ENCODE measurements around the gene PLEKHG4B.
A peak's percentile ranks its signal among the peaks of the same experiment; 100 is the strongest.
"Not testable (repeated sequence)": the region's sequence is repeated elsewhere in the genome, so short reads cannot be mapped to it uniquely, and the experiment has no call there.

Gene PLEKHG4B

DNA sequence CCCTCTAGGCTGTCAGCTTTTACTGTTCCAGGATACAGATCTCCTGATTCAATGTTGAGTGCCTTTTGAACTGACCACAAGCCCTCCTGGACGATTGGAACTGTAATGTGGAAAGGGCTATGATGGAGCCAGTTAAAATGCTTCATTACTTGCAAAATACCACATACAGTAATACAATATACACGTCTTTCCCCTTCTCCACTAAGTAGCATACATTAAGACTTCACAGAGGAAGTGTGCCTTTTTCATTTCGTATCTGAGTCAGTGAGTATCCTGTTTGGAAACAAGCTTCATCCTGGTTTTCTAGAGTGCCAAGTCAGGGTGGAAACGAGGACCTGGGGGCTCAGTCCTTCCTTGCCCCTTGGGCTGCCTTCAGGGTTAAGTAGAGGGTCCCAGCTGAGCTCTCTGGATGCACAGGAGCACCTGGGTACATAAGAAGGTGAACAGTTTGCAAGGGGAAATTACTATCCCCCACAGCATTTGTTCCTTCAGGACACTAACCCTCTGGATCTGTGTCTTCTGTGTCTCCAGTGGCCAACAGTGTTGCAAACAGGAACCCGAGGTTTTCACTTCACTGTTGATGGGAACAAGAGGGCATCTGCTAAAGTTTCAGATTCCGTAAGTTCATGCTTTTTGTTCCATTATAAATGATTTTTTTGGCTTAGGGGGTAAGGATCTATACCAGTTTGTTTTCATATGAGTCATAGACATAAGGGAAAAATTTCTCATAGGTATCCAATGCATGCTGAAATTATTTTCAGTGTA lies 131.2 kb downstream of the PLEKHG4B start:
- peak; percentile 60 for DNase-seq (ENCODE audit: low read depth)

DNA sequence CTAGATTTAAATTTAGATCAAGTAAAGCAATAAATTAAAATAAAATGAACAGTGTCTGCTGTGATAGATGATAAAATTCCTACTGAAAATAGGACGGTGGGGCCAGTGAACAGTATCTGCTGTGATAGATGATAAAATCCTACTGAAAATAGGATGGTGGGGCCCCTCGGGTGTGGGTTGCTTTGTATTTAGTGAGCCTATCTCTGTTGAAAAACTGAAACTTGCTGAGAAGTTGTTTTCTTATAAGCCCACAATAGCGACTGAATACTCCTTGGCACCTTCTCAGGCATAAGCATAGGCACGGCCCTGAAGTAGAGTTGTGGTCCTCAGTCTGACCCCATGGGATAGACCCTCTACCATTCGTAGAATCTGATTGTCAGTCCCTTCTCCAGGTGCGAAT lies 131.8 kb downstream of the PLEKHG4B start:
- no peak for DNase-seq (ENCODE audit: low read depth)

DNA sequence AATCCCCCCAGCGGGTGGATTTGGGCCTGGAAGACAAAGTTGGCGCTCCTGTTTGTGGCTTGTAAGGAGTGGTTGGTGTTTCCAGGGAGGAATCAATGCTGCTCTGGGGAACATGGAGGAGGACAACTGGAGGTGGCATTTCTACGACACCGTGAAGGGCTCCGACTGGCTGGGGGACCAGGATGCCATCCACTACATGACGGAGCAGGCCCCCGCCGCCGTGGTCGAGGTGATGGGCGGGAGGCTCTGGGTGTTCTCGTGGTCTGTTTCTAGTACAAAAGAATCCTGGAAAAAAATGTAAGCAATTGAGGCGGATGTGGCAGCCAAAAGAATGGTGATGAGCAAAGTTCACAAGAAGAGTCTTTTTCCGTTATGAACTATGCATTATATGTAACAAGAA lies 133.4 kb downstream of the PLEKHG4B start:
- no peak for DNase-seq (ENCODE audit: low read depth)

GRCh38 chr5:227375-227774 lies 135.4 kb downstream of the PLEKHG4B start:
- not testable (repeated sequence) for DNase-seq (ENCODE audit: low read depth)

- no peak for DNase-seq (ENCODE audit: low read depth)
Measured at GRCh38 chr5:228886-229285, 136.9 kb downstream of the PLEKHG4B start.

DNA sequence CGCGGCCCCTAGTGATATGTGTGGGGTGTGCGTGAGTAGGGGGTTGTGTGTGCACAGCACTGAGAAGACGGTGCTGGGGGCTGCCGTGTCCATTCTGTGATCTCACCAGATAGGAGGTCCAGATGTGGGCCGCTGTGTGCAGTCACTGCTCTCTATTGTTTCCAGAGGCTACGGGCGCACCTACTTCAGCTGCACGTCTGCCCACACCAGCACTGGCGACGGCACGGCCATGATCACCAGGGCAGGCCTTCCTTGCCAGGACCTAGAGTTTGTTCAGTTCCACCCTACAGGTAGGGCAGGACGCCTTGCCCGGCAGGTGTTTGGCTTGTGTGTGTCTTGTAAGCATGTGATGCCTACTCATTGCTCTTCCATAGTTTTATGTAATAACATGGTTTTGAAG lies 138.7 kb downstream of the PLEKHG4B start:
- DNase-seq (ENCODE audit: low read depth) = no peak

DNA sequence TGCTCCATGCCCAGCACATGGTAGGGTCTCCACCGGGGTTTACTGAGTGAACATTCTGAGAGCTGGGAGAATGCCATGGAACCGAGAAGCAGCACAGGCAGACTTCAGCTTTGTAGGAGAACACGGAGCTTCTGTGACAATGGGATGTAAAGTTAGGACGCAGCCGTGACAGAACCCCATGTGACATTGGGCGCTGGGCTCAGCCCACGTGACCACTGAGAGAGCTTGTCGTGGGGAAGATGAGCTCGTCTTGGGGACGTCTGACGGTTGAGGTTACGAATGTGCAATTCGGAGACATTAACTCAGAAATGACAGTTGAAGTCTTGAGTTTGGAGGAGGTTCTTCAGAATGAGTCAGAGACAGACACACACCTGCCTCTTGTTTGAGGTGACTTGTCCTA lies 139.7 kb downstream of the PLEKHG4B start:
- no peak for DNase-seq (ENCODE audit: low read depth)

DNA sequence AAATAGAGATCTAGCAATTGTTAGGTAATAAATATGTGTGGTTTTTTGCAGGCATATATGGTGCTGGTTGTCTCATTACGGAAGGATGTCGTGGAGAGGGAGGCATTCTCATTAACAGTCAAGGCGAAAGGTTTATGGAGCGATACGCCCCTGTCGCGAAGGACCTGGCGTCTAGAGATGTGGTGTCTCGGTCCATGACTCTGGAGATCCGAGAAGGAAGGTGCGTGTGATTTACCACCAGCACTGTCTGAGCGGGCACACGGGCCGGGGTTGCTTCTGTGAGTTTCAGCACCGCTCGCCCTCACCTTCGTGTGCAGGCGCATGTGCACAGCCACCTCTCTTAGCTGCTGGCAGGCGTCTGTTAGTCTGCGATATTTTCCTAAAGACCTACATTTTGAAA lies 141.5 kb downstream of the PLEKHG4B start:
- DNase-seq (ENCODE audit: low read depth) = not testable (repeated sequence)

DNA sequence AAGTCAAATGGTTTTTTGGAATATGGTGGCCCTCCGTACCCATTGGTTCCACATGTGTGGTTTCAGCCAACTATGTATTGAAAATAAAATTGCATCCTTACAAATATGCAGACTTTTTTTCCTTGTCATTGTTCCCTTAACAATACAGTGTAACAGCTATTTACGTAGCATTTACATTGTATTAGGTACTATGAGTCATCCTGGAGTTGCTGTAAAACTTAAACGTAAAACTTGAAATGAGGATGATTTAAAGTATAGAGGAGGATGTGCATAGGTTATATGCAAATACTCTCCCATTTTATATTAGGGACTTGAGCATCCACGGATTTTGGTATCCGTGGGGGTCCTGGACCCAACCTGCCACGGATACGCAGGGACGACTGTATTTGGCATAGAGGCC lies 142.5 kb downstream of the PLEKHG4B start:
- no peak for DNase-seq (ENCODE audit: low read depth)

DNA sequence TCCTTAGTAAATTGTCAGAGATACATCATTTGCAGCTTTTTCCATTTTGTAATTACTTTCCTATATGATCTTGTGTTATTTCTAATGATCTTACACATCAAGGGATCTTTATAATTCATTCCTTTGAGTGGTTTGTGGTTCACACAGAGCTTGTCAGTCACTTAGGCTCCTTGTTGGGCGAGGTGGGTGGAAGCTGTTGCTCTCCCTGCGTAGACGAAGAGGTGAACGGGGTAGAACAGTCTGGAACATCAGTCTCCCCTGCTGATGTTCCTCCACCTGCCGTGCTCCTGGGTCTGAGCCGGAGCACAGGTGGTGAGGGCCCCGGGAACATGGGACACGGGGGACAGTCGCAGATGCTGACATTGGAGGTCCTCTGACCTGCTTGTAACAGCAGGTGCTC lies 143.6 kb downstream of the PLEKHG4B start:
- DNase-seq (ENCODE audit: low read depth) = not testable (repeated sequence)

GRCh38 chr5:237931-238330 lies 146.0 kb downstream of the PLEKHG4B start:
- DNase-seq (ENCODE audit: low read depth) = not testable (repeated sequence)

Measured in fibroblast of gingiva (primary cell).